ENCODE data around the gene PCDHGB1. TPM values are rescaled to one million over a fixed set of nuclear protein-coding genes. Genes with fewer than 3 reads are reported as not detected.

PCDHGB1 gene
- total RNA-seq, 1 experiment from 2014 or later: 5.6 TPM

- no peak for TF ChIP-seq JAZF1 (CRISPR knock-in tag; IDR thresholded peaks at IDR 0.05)
- TF ChIP-seq CREM (CRISPR knock-in tag; IDR thresholded peaks at IDR 0.05): 0 out of 2 replicates have a peak, but pooled peaks have one; percentile 81
- TF ChIP-seq, protein P1, sequence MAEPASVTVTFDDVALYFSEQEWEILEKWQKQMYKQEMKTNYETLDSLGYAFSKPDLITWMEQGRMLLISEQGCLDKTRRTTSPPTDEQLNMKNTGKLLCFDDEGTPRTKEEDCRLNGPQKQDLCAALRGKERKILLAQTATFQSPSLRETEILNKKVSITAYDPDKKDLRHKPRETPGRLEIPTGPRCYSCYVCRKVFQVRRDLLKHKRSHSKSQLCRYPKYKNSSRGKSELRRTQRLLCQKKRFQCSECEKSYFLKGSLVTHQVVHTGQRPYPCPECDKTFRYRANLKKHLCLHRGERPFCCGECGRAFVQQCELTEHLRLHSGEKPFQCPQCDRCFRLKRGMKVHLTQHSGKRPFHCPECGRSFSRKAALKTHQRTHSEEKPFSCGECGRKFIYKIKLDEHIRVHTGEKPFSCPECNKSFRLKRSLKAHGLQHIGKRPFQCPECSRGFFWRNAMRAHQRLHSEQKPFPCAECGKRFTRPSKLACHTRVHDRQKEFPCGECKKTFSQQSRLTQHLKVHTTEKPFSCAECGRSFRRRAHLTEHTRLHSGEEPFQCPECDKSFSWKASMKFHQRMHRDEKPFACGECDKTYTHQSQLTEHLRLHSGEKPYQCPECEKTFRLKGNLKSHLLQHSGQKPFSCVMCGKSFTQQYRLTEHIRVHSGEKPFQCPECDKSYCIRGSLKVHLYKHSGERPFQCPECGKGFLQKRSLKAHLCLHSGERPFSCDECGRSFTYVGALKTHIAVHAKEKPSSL (CRISPR knock-in tag; conservative IDR thresholded peaks at IDR 0.05): no peak
- TF ChIP-seq, protein P2, sequence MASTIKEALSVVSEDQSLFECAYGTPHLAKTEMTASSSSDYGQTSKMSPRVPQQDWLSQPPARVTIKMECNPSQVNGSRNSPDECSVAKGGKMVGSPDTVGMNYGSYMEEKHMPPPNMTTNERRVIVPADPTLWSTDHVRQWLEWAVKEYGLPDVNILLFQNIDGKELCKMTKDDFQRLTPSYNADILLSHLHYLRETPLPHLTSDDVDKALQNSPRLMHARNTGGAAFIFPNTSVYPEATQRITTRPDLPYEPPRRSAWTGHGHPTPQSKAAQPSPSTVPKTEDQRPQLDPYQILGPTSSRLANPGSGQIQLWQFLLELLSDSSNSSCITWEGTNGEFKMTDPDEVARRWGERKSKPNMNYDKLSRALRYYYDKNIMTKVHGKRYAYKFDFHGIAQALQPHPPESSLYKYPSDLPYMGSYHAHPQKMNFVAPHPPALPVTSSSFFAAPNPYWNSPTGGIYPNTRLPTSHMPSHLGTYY (CRISPR knock-in tag; IDR thresholded peaks at IDR 0.05): no peak
- no peak for TF ChIP-seq ZNF396 (CRISPR knock-in tag; IDR thresholded peaks at IDR 0.05; ENCODE audit: borderline replicate concordance)
- TF ChIP-seq PRRX2 (CRISPR knock-in tag; IDR thresholded peaks at IDR 0.05): no peak
- TF ChIP-seq FOXK1 (CRISPR knock-in tag; IDR thresholded peaks at IDR 0.05): no peak
- TF ChIP-seq GRHL2 (CRISPR knock-in tag; IDR thresholded peaks at IDR 0.05; ENCODE audit: insufficient replicate concordance, severe bottlenecking): no peak
- TF ChIP-seq ZNF416 (CRISPR knock-in tag; IDR thresholded peaks at IDR 0.05): no peak
- TF ChIP-seq NFYB (CRISPR knock-in tag; conservative IDR thresholded peaks at IDR 0.05; ENCODE audit: low read depth): no peak
- TF ChIP-seq ZNF317 (CRISPR knock-in tag; IDR thresholded peaks at IDR 0.05; ENCODE audit: borderline replicate concordance, low read depth): no peak
- TF ChIP-seq FOXJ3 (CRISPR knock-in tag; IDR thresholded peaks at IDR 0.05; ENCODE audit: borderline replicate concordance): no peak; the same call in 1 of the 2 replicates
- TF ChIP-seq ZNF423 (CRISPR knock-in tag; IDR thresholded peaks at IDR 0.05): no peak
- peak; percentile 40; the same call in 1 of the 2 replicates for TF ChIP-seq SMAD3 (CRISPR knock-in tag; IDR thresholded peaks at IDR 0.05; ENCODE audit: borderline replicate concordance)
- TF ChIP-seq TP53 (CRISPR knock-in tag; IDR thresholded peaks at IDR 0.05): 0 out of 2 replicates have a peak, but pooled peaks have one; percentile 19
- 0 out of 2 replicates have a peak, but pooled peaks have one; percentile 48 for TF ChIP-seq NR1H2 (CRISPR knock-in tag; IDR thresholded peaks at IDR 0.05)
- no peak for TF ChIP-seq ESRRA (CRISPR knock-in tag; IDR thresholded peaks at IDR 0.05; ENCODE audit: borderline replicate concordance)
- peak; percentile 44; the same call in 1 of the 2 replicates for TF ChIP-seq GABPB1 (CRISPR knock-in tag; IDR thresholded peaks at IDR 0.05)
- TF ChIP-seq, protein P3, sequence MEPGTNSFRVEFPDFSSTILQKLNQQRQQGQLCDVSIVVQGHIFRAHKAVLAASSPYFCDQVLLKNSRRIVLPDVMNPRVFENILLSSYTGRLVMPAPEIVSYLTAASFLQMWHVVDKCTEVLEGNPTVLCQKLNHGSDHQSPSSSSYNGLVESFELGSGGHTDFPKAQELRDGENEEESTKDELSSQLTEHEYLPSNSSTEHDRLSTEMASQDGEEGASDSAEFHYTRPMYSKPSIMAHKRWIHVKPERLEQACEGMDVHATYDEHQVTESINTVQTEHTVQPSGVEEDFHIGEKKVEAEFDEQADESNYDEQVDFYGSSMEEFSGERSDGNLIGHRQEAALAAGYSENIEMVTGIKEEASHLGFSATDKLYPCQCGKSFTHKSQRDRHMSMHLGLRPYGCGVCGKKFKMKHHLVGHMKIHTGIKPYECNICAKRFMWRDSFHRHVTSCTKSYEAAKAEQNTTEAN (CRISPR knock-in tag; IDR thresholded peaks at IDR 0.05): peak; percentile 79; the same call in 1 of the 2 replicates
- no peak for TF ChIP-seq ZNF263 (CRISPR knock-in tag; IDR thresholded peaks at IDR 0.05; ENCODE audit: low read depth)
- TF ChIP-seq STAT6 (CRISPR knock-in tag; conservative IDR thresholded peaks at IDR 0.05; ENCODE audit: low read depth): no peak
- TF ChIP-seq NFE2L1 (CRISPR knock-in tag; IDR thresholded peaks at IDR 0.05): 0 out of 2 replicates have a peak, but pooled peaks have one; percentile 28
- TF ChIP-seq TEAD1 (CRISPR knock-in tag; IDR thresholded peaks at IDR 0.05): peak; percentile 83
- TF ChIP-seq NR3C1 (CRISPR knock-in tag; conservative IDR thresholded peaks at IDR 0.05; ENCODE audit: low read depth): no peak
- no peak for TF ChIP-seq ZNF138 (CRISPR knock-in tag; conservative IDR thresholded peaks at IDR 0.05)
- no peak for TF ChIP-seq NFATC4 (CRISPR knock-in tag; IDR thresholded peaks at IDR 0.05)
- TF ChIP-seq AR (CRISPR knock-in tag; IDR thresholded peaks at IDR 0.05): no peak
These were observed 29.4 kb upstream of the PCDHGB1 start, which contains the start of gene TAF7 (continued) for GRCh38 chr5:141320225-141321169.

Data from WTC11 (cell line).